Stomach smooth muscle (tissue), 2 donors: Measurements from ENCODE around the gene DIPK1C.

Experiments used
- H3K27ac ChIP-seq: one replicate; pipeline ENCODE4 v1.7.0; 2013; ENCODE audit warnings: mild to moderate bottlenecking, low read length, inconsistent platforms
- H3K27me3 ChIP-seq, 2 donors: one replicate each; pipeline ENCODE4 v1.7.0; 2013; ENCODE audit warnings: low read length in 2 of 2; ENCODE audit not compliant: insufficient read depth in 2 of 2, control insufficient read depth in 1 of 2
- H3K36me3 ChIP-seq, 2 donors: one replicate each; pipeline ENCODE4 v1.7.0; 2013; ENCODE audit warnings: low read length in 2 of 2; ENCODE audit not compliant: control insufficient read depth in 2 of 2, insufficient read depth in 2 of 2
- H3K4me1 ChIP-seq: one replicate; pipeline ENCODE4 v1.7.0; 2013; ENCODE audit warnings: low read length; ENCODE audit not compliant: control insufficient read depth, insufficient read depth
- H3K4me3 ChIP-seq, 2 donors: one replicate each; pipeline ENCODE4 v1.7.0; 2013; ENCODE audit warnings: low read length in 2 of 2
- H3K9ac ChIP-seq, 2 donors: one replicate each; pipeline ENCODE4 v1.7.0; 2013; ENCODE audit warnings: low read length in 2 of 2, mild to moderate bottlenecking in 1 of 2
- H3K9me3 ChIP-seq, 2 donors: one replicate each; pipeline ENCODE4 v1.7.0; 2013; ENCODE audit warnings: low read length in 2 of 2; ENCODE audit not compliant: control insufficient read depth in 2 of 2
- donor health status: healthy.
- donor health status: Pancreatic carcinoma.

DIPK1C gene

GRCh38 chr18:74420926-74421325, 36.2 kb downstream of the DIPK1C start:
- Histone ChIP-seq H3K27me3 (peaks cover 0 to 3% of the 10 kb centered on the region in 2 donors), H3K9me3 (peaks cover 0 to 11% of the 10 kb centered on the region in 2 donors), H3K4me1 (peaks cover 5% of the 10 kb centered on the region), H3K9ac (no peak overlapping the region), H3K4me3 (no peak overlapping the region), H3K36me3 (no peaks in the 10 kb centered on the region), H3K27ac (no peak overlapping the region)

DNA sequence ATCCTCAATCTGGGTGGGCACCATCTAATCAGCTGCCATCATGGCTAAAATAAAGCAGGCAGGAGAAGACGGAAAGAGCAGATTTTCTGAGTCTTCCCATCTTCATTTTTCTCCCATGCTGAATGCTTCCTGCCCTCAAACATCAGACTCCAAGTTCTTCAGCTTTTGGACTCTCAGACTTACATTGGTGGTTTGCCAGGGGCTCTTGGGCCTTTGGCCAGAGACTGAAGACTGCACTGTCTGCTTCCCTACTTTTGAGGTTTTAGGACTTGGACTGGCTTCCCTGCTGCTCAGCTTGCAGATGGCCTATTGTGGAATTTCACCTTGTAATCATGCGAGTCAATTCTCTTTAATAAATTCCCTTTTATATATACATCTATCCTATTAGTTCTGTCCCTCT, 36.6 kb downstream of the DIPK1C start:
- H3K36me3 ChIP-seq = no peaks in the 10 kb centered on the region
- no peak overlapping the region for H3K9ac ChIP-seq
- peaks cover 0 to 6% of the 10 kb centered on the region in 2 donors for H3K9me3 ChIP-seq
- H3K4me1 ChIP-seq = peaks cover 5% of the 10 kb centered on the region
- peaks cover 0 to 3% of the 10 kb centered on the region in 2 donors for H3K27me3 ChIP-seq
- H3K4me3 ChIP-seq = no peak overlapping the region
- no peak overlapping the region for H3K27ac ChIP-seq

GRCh38 chr18:74419761-74420160, 37.3 kb downstream of the DIPK1C start:
- Histone ChIP-seq H3K27me3 (peaks cover 0 to 3% of the 10 kb centered on the region in 2 donors), H3K4me3 (no peak overlapping the region), H3K4me1 (peaks cover 5% of the 10 kb centered on the region), H3K36me3 (no peaks in the 10 kb centered on the region), H3K9me3 (peaks cover 0 to 3% of the 10 kb centered on the region in 2 donors), H3K27ac (no peak overlapping the region), H3K9ac (no peak overlapping the region)

DNA sequence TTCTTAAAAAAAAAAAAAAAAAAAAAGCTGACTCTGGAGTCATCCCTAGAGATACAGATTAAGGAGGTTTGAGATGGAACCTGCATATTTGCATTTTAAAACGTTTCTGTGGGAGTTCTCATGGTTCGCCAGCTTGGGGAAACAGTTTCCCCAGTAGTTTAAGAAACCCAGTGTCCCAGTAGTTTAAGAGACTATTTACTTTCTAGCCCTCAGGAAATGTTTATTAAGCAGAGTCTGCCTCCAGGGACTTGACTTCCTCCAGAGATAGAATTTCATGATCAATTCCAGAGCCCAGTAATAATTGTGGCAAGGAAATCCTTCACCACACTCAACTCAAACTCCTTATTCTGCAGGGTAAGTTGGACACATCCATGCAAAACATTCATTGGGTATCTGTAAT, 39.1 kb downstream of the DIPK1C start:
- no peaks in the 10 kb centered on the region for H3K36me3 ChIP-seq
- peaks cover 0 to 3% of the 10 kb centered on the region in 2 donors for H3K9me3 ChIP-seq
- H3K27ac ChIP-seq = no peak overlapping the region
- H3K27me3 ChIP-seq = peaks cover 0 to 2% of the 10 kb centered on the region in 2 donors
- no peak overlapping the region for H3K9ac ChIP-seq
- peaks cover 5% of the 10 kb centered on the region for H3K4me1 ChIP-seq
- no peak overlapping the region for H3K4me3 ChIP-seq

DNA sequence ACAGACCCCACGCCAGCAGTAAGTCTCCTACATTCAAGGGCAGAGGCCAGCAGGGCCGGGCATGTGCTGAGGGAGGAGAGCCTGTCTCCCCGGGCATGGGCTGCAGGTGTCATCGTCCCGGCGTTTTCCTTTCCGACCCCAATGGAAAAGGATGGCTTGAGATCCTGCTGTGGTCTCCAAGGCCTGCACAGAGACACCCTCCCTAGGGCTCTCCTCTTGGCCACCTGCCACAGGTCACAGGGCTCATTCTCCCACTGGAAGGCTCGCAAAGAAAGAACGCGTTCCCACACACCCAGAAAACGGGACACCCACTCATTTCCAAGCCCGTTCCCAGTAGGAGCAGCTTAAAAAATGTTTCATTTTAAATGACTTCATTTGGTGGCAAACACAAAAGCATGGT, 41.0 kb downstream of the DIPK1C start:
- H3K4me3 ChIP-seq = no peak overlapping the region
- H3K36me3 ChIP-seq = no peaks in the 10 kb centered on the region
- H3K27me3 ChIP-seq = peaks cover 0 to 6% of the 10 kb centered on the region in 2 donors
- H3K9ac ChIP-seq = no peak overlapping the region
- peaks cover 0 to 3% of the 10 kb centered on the region in 2 donors for H3K9me3 ChIP-seq
- H3K4me1 ChIP-seq = peaks cover 4% of the 10 kb centered on the region
- H3K27ac ChIP-seq = no peak overlapping the region

DNA sequence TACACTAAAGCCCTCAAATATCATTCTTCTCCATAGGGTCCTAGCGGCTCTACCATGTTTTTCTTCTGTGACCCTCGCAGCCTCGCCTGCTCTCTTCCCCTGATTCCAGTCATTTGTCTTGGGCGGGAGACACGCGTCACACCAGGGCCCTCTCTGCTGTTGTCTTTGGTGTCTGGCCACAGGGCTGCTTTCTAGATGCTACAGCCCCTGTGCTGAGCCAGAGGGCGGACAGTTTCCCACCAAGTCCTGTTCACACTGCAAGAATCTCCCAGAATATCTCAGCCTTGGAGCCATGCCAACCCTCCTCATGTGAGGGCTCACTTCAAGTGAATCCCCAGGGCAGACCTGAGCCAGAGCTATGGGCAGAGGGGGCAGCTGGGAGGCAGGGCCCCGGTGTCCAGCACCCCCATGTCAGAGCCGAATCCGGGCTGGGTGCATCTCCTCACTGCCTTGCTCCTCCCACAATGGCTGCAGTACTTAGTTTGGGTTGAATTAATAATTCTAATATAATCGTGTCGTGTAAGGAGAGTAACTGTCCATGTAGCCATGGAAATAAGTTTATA, 42.1 kb downstream of the DIPK1C start:
- no peak overlapping the region for H3K4me3 ChIP-seq
- H3K9me3 ChIP-seq = no peaks in the 10 kb centered on the region
- H3K36me3 ChIP-seq = no peaks in the 10 kb centered on the region
- H3K9ac ChIP-seq = no peak overlapping the region
- peaks cover 4 to 6% of the 10 kb centered on the region in 2 donors for H3K27me3 ChIP-seq
- no peak overlapping the region for H3K27ac ChIP-seq
- H3K4me1 ChIP-seq = no peaks in the 10 kb centered on the region

- H3K9ac ChIP-seq = no peak overlapping the region
- H3K4me3 ChIP-seq = no peak overlapping the region
- H3K36me3 ChIP-seq = no peaks in the 10 kb centered on the region
- no peaks in the 10 kb centered on the region for H3K9me3 ChIP-seq
- no peaks in the 10 kb centered on the region for H3K4me1 ChIP-seq
- H3K27me3 ChIP-seq = peaks cover 4 to 6% of the 10 kb centered on the region in 2 donors
- H3K27ac ChIP-seq = no peak overlapping the region
Observed at GRCh38 chr18:74413836-74414235, 43.3 kb downstream of the DIPK1C start.

DNA sequence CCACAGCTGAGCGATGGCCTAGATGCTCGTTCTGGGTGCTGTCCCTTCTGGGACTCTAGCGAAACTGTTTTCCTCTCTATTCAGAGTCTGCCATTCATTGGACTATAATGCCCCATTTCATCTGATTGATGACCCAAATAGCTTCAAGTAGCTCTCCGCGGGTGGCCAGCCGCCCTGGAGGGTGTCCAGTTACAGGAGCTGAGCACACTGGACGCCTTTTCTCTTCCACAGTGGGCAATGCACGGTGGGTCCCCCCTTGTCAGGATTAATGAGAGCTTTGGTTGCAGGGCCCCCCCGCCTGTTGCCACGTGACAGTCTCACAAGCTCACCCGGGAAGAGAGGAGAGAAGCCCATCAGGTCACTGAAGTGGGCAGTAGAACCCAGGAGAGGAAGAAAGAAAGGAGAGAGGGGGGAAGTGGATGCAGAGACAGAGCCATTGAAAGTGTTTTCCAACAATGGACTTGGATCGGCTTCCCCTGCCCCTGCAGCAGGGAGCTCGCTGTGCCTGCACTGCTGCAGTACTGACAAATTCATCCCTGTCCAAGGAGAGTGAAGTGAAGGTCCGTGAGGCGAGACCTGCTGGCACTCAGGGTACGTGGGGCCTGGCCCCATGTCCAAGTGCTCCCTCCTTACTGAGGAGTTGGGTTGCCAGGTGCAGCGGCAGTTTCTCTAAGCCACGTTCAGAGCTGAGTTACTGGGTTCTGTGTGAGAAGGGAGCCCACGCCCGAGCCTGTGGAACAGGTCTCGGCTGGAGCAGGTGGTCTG, 44.8 kb downstream of the DIPK1C start:
- Histone ChIP-seq H3K4me3 (no peak overlapping the region), H3K9ac (no peak overlapping the region)

DNA sequence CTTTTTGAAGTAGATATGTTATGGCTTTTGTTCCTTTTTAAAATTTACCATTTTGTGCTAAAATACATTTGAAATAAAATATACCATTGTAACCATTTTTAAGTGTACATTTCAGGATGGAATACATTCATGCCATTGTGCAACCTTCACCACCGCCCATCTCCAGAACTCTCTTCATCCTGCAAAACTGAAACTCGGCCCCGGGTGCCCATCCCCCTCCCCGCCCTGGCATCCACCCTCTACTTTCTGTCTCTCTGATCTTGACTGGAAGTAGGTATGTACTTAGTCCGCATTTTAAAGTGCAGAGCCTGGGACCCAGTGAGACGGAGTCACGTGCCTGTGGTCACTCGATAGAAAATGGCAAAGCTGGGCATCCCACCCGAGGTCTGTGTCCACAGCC, 45.6 kb downstream of the DIPK1C start:
- H3K4me3 ChIP-seq = no peak overlapping the region
- no peaks in the 10 kb centered on the region for H3K9me3 ChIP-seq
- no peaks in the 10 kb centered on the region for H3K36me3 ChIP-seq
- no peak overlapping the region for H3K27ac ChIP-seq
- no peaks in the 10 kb centered on the region for H3K4me1 ChIP-seq
- H3K27me3 ChIP-seq = peaks cover 4 to 5% of the 10 kb centered on the region in 2 donors
- H3K9ac ChIP-seq = no peak overlapping the region

More for the DNA sequence above, 44.8 kb downstream of the DIPK1C start:
- Histone ChIP-seq H3K27me3 (peaks cover 4 to 5% of the 10 kb centered on the region in 2 donors), H3K9me3 (no peaks in the 10 kb centered on the region), H3K27ac (no peak overlapping the region), H3K36me3 (no peaks in the 10 kb centered on the region), H3K4me1 (no peaks in the 10 kb centered on the region)

DNA sequence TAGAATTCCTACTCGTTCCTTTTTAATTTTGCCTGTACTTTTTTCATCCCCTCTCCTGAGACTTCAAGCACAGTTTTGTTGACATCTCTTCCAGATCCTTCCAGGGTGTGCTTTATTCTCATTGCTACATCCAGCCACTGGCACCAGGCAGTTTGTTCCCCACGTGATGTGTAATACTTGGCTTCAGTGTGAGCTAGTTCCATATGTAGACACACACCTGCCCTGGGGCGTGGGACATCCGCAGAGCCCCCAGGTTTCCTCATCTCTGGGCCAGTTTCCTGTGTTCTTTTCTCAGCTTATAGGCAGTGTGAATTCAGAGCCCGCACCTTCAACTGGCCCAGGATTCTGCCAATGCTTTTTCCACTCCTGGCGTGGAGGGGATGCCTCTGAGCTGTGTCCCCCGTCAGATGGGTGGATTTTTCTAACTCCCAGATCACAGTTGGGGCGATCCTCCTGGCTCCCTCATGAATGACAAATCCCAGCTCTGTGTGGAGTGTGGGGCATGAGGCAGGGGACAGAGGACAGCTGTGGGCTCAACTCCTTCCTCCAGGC, 46.6 kb downstream of the DIPK1C start:
- no peak overlapping the region for H3K9ac ChIP-seq
- H3K27ac ChIP-seq = no peak overlapping the region
- H3K36me3 ChIP-seq = no peaks in the 10 kb centered on the region
- H3K27me3 ChIP-seq = peaks cover 4 to 5% of the 10 kb centered on the region in 2 donors
- H3K4me1 ChIP-seq = no peaks in the 10 kb centered on the region
- no peak overlapping the region for H3K4me3 ChIP-seq
- H3K9me3 ChIP-seq = no peaks in the 10 kb centered on the region

GRCh38 chr18:74407888-74408287, 49.2 kb downstream of the DIPK1C start:
- peaks cover 4 to 5% of the 10 kb centered on the region in 2 donors for H3K27me3 ChIP-seq
- H3K4me3 ChIP-seq = no peak overlapping the region
- H3K9ac ChIP-seq = no peak overlapping the region
- H3K36me3 ChIP-seq = no peaks in the 10 kb centered on the region
- H3K27ac ChIP-seq = no peak overlapping the region
- no peaks in the 10 kb centered on the region for H3K4me1 ChIP-seq
- H3K9me3 ChIP-seq = peaks cover 2 to 4% of the 10 kb centered on the region in 2 donors
